Measurements from ENCODE around the gene AGAP3.

- TF ChIP-seq CTCF (conservative IDR thresholded peaks at IDR 0.05 in 1 of 2, IDR thresholded peaks at IDR 0.05 in 1 of 2; ENCODE audit: low read depth in 1 of 2, low read length in 2 of 2), result peak; percentile 32 to 38
- TF ChIP-seq EZH2 (IDR thresholded peaks at IDR 0.05; ENCODE audit: low read length, missing control alignments), result peak; percentile 45
Observed at GRCh38 chr7:151168003-151168786, 81.9 kb downstream of the AGAP3 start.

All from fibroblast of lung (primary cell).